Immature natural killer cell (primary cell): ENCODE data around the gene PPDPF. TPM values are rescaled to one million over a fixed set of nuclear protein-coding genes. Genes with fewer than 3 reads are reported as not detected.
A peak's percentile ranks its signal among the peaks of the same experiment; 100 is the strongest.

Experiments used
- DNase-seq, 3 donors: peaks; one replicate each; pipeline ENCODE4 v3.0.0; 2022; ENCODE audit warnings: mixed read lengths in 1 of 3
- H3K27ac Mint-ChIP-seq, 6 donors: one replicate each; pipeline ENCODE4 v1.8.0; 2020; ENCODE audit warnings: mixed read lengths in 6 of 6, mild to moderate bottlenecking in 5 of 6, inconsistent platforms in 4 of 6, moderate library complexity in 3 of 6
- H3K27me3 Mint-ChIP-seq, 3 donors: one replicate each; pipeline ENCODE4 v1.8.0; 2020 to 2021; ENCODE audit warnings: low read depth in 3 of 3, mild to moderate bottlenecking in 3 of 3, mixed read lengths in 3 of 3, moderate library complexity in 3 of 3, inconsistent platforms in 1 of 3
- H3K36me3 Mint-ChIP-seq, 3 donors: one replicate each; pipeline ENCODE4 v1.8.0; 2020; ENCODE audit warnings: mixed read lengths in 3 of 3, inconsistent platforms in 2 of 3, mild to moderate bottlenecking in 2 of 3
- H3K4me1 Mint-ChIP-seq, 2 donors: one replicate each; pipeline ENCODE4 v1.8.0; 2020; ENCODE audit warnings: inconsistent platforms in 2 of 2, mild to moderate bottlenecking in 2 of 2, mixed read lengths in 2 of 2, moderate library complexity in 1 of 2
- H3K4me3 Mint-ChIP-seq, 5 donors: one replicate each; pipeline ENCODE4 v1.8.0; 2020; ENCODE audit warnings: mild to moderate bottlenecking in 5 of 5, mixed read lengths in 5 of 5, inconsistent platforms in 3 of 5, moderate library complexity in 3 of 5
- H3K9me3 Mint-ChIP-seq, 6 donors: one replicate each; pipeline ENCODE4 v1.8.0; 2020; ENCODE audit warnings: mild to moderate bottlenecking in 6 of 6, mixed read lengths in 6 of 6, inconsistent platforms in 4 of 6, moderate library complexity in 3 of 6
- polyA plus RNA-seq, 3 donors: library from polyadenylated mRNA; unstranded; fragments of 300-500 nt; fragmentation: Illumina TruSeq; gene quantifications; one replicate each; pipeline ENCODE4 v1.2.3, GENCODE V29; 2021

PPDPF gene
- polyA plus RNA-seq, 3 donors from 2014 or later, result 14.9 to 84.3 (median 41.9) TPM

- Mint-ChIP-seq H3K36me3 (no peaks in the 10 kb centered on the region), H3K4me3 (no peak overlapping the region), H3K27ac (no peak overlapping the region), H3K4me1 (no peaks in the 10 kb centered on the region), H3K9me3 (peaks cover 0 to 2% (median 0%) of the 10 kb centered on the region in 6 donors), H3K27me3 (peaks cover 3 to 7% (median 6%) of the 10 kb centered on the region in 3 donors)
- no peak for DNase-seq
Observed at GRCh38 chr20:63481503-63481902, 39.1 kb upstream of the PPDPF start.

DNA sequence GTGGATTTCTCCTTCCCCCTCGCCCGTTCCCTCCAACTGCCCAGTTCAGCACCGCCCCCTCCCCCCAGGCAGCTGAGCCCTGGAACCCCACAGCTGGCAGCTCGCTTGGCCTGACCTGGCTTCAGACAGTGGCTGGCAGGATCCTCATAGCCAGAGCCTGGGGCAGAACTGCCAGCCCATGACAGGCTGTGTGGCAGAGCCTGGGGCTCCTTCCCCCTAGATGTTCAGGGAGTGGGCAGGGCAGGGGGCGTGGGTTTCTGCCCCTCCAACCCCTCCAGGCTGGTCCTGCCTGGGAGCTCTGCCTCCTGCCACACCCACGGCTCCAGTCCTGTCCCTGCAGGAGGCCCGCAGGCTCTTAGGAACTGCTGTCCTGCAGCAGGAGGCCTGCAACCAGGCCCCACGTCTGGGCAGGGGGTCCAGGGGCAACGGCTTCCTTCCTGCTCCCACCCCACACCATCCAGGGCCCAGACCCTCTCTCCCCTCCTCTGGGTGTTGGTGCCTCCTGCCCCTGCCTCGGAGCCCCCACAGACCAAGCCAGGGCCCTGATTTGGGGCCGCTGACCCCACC lies 38.5 kb upstream of the PPDPF start:
- Mint-ChIP-seq H3K4me3 (no peak overlapping the region), H3K27me3 (peaks cover 1 to 7% (median 2%) of the 10 kb centered on the region in 3 donors), H3K4me1 (no peaks in the 10 kb centered on the region), H3K9me3 (peaks cover 0 to 2% (median 0%) of the 10 kb centered on the region in 6 donors), H3K36me3 (no peaks in the 10 kb centered on the region), H3K27ac (no peak overlapping the region)
- no peak for DNase-seq

- H3K27me3 Mint-ChIP-seq, result peaks cover 0 to 7% (median 2%) of the 10 kb centered on the region in 3 donors
- peaks cover 0 to 2% (median 0%) of the 10 kb centered on the region in 6 donors for H3K9me3 Mint-ChIP-seq
- no peak overlapping the region for H3K27ac Mint-ChIP-seq
- no peak overlapping the region for H3K4me3 Mint-ChIP-seq
- H3K4me1 Mint-ChIP-seq, result no peaks in the 10 kb centered on the region
- no peaks in the 10 kb centered on the region for H3K36me3 Mint-ChIP-seq
- DNase-seq, result no peak
Observed at GRCh38 chr20:63483834-63484233, 36.7 kb upstream of the PPDPF start.

GRCh38 chr20:63484236-63484635 lies 36.3 kb upstream of the PPDPF start:
- no peaks in the 10 kb centered on the region for H3K36me3 Mint-ChIP-seq
- H3K27me3 Mint-ChIP-seq, result peaks cover 0 to 7% (median 2%) of the 10 kb centered on the region in 3 donors
- no peak overlapping the region for H3K4me3 Mint-ChIP-seq
- H3K4me1 Mint-ChIP-seq, result no peaks in the 10 kb centered on the region
- peaks cover 0 to 2% (median 0%) of the 10 kb centered on the region in 6 donors for H3K9me3 Mint-ChIP-seq
- no peak for DNase-seq
- no peak overlapping the region for H3K27ac Mint-ChIP-seq

DNA sequence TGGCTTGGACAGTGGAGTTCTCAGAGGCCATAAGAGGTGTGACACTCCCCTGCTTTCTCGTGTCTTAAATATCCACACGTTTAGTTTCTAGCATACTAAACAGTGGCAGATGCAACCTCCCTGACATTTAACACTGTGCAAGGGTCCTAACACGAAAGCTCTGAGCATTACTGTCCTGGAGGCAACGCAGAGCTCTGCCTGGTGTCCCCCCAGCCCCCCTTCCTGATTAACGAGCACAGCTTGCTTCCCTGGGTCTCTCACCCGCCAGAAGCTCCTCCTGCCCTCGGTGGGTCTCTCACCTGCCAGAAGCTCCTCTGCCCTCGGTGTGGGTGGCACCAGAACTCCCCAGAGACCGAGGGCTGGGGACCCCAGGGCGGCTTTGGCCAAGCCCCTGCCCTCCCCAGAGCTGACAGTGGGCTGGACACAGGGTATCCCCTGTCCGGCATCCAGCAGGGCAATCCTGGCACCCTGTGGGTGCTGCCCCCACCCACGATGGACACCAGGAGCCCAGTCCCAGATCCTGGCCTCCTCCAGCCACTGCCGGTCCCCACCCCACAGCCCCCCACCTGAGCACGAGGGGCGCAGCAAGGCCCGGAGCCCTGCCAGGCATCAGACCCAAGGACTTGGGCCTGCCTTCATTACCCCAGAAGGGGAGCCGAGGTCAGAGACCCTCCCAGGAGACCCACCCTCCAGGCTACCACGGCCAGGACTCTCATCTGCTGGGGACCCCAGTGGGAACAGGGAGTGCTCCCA lies 35.7 kb upstream of the PPDPF start:
- Mint-ChIP-seq H3K4me3 (no peak overlapping the region), H3K4me1 (no peaks in the 10 kb centered on the region), H3K36me3 (no peaks in the 10 kb centered on the region), H3K9me3 (peaks cover 0 to 2% (median 0%) of the 10 kb centered on the region in 6 donors), H3K27ac (no peak overlapping the region), H3K27me3 (peaks cover 2 to 5% (median 2%) of the 10 kb centered on the region in 3 donors)
- no peak for DNase-seq

DNA sequence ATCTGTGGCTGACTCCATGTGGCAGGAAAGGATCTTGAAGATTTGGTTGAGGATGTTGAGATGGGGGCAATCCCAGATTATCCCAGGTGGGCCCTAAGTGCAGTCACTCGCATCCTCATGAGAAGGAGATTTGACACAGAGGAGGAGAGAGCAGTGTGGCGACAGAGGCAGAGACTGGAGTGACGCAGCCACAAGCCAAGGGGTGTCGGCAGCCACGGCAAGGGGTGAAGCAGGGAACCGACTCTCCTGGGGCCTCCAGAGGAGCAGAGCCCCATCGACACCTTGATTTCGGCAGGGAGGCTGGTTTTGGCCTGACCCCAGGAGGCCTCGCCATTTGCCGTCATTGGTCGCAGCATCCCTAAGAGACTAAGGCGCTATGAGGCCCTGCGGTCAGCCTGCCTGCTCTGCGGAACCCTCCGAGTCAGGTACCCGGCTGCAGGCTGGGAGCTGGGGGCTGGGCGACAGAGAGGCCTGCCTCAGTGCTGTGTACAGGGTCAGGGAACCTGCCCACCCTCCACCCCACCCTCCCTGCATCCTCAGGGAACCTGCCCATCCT lies 34.2 kb upstream of the PPDPF start:
- H3K36me3 Mint-ChIP-seq, result no peaks in the 10 kb centered on the region
- H3K4me3 Mint-ChIP-seq, result no peak overlapping the region
- H3K27ac Mint-ChIP-seq, result no peak overlapping the region
- peaks cover 0 to 4% (median 4%) of the 10 kb centered on the region in 3 donors for H3K27me3 Mint-ChIP-seq
- DNase-seq, result no peak
- no peaks in the 10 kb centered on the region for H3K4me1 Mint-ChIP-seq
- H3K9me3 Mint-ChIP-seq, result peaks cover 0 to 1% (median 0%) of the 10 kb centered on the region in 6 donors

DNA sequence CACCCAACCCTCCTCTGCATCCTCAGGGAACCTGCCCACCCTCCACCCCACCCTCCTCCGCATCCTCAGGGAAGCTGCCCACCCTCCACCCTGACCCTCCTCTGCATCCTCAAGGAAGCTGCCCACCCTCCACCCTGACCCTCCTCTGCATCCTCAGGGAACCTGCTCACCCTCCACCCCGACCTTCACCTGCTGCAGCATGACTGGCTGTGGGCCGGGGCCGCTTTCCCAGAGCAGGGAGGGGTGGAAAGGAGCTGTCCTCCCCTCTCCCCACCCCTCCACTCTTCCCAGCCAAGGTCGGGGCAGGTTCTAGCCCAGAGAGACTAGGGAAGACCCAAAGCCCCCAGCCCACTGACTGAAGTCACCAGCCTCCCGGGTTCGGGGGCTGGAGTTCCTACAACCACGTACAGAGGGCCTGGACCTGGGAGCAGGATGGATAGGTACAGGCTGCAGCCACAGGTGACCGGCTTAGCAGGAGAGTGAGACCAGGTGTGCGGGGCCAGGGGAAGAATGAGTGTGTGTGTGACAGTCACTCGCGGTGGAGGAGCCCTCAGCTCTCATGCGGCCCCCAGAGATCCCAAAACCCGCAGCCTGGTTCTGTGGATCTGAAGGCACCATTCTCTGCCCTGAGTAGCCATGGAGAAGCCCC lies 33.3 kb upstream of the PPDPF start:
- no peak overlapping the region for H3K27ac Mint-ChIP-seq
- peaks cover 0 to 1% (median 0%) of the 10 kb centered on the region in 6 donors for H3K9me3 Mint-ChIP-seq
- H3K4me1 Mint-ChIP-seq, result no peaks in the 10 kb centered on the region
- no peaks in the 10 kb centered on the region for H3K36me3 Mint-ChIP-seq
- H3K27me3 Mint-ChIP-seq, result peaks cover under 1 to 7% (median 4%) of the 10 kb centered on the region in 3 donors
- no peak for DNase-seq
- H3K4me3 Mint-ChIP-seq, result no peak overlapping the region

DNA sequence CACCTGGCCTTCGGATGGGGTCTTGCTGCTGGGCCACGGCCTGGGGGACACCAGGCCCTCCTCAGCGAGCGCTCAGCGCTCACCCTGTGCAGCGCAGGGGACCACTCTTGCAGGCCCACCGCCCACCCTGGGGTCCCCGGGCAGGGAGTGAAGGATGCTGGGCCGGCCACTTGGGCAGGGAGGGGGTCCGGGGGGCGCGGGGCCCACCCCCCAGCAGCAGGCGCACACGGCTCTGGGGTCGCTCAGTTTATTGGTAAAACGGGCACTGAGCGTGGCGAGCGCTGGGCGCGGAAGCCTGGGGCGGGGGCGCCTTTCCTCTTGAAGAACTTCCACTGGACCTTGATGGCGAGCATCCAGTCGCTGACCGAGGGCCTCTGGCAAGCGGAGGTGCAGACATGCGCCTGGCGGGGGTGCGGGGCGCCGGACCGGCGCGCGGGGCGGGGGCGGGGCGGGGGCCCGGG lies 32.8 kb upstream of the PPDPF start:
- no peaks in the 10 kb centered on the region for H3K36me3 Mint-ChIP-seq
- DNase-seq, result no peak
- H3K4me3 Mint-ChIP-seq, result no peak overlapping the region
- H3K9me3 Mint-ChIP-seq, result peaks cover 0 to 1% (median 0%) of the 10 kb centered on the region in 6 donors
- no peak overlapping the region for H3K27ac Mint-ChIP-seq
- peaks cover 2 to 7% (median 4%) of the 10 kb centered on the region in 3 donors for H3K27me3 Mint-ChIP-seq
- no peaks in the 10 kb centered on the region for H3K4me1 Mint-ChIP-seq

- no peak overlapping the region for H3K27ac Mint-ChIP-seq
- H3K9me3 Mint-ChIP-seq, result no peaks in the 10 kb centered on the region
- H3K36me3 Mint-ChIP-seq, result no peaks in the 10 kb centered on the region
- no peaks in the 10 kb centered on the region for H3K4me1 Mint-ChIP-seq
- H3K4me3 Mint-ChIP-seq, result no peak overlapping the region
- H3K27me3 Mint-ChIP-seq, result peaks cover 2 to 7% (median 4%) of the 10 kb centered on the region in 3 donors
- DNase-seq, result no peak
Observed at GRCh38 chr20:63488315-63489251, 32.0 kb upstream of the PPDPF start.

- Mint-ChIP-seq H3K27me3 (peaks cover under 1 to 7% (median 2%) of the 10 kb centered on the region in 3 donors), H3K9me3 (no peaks in the 10 kb centered on the region), H3K36me3 (no peaks in the 10 kb centered on the region), H3K27ac (no peak overlapping the region), H3K4me3 (no peak overlapping the region), H3K4me1 (no peaks in the 10 kb centered on the region)
- DNase-seq, result no peak
Observed at GRCh38 chr20:63490416-63490815, 30.1 kb upstream of the PPDPF start.

GRCh38 chr20:63491078-63491477 lies 29.5 kb upstream of the PPDPF start:
- Mint-ChIP-seq H3K9me3 (no peaks in the 10 kb centered on the region), H3K27me3 (peaks cover 2 to 7% (median 2%) of the 10 kb centered on the region in 3 donors), H3K36me3 (no peaks in the 10 kb centered on the region), H3K4me3 (no peak overlapping the region), H3K4me1 (peaks cover 0 to under 1% of the 10 kb centered on the region in 2 donors), H3K27ac (no peak overlapping the region)
- no peak for DNase-seq

DNA sequence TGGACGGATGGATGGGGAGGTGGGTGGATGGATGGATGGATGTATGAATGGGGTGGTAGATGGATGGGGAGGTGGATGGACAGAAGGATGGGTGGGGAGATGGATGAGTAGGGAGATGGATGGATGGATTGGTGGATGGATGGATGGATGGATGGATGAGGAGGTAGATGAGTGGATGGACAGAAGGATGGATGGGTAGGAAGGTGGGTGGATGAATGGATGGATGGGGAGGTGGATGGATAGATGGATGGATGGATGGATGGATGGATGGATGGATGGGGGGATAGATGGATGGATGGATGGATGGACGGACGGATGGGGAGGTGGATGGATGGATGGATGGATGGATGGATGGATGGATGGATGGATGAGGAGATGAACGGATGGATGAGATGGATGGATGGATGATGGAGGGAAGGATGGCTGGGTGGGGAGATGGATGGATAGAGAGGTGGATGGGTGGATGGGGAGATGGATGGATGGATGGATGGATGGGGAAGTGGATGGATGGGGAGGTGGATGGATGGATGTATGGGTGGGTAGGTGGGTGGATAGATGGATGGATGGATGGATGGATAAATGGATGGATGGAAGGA lies 28.8 kb upstream of the PPDPF start:
- no peak overlapping the region for H3K4me3 Mint-ChIP-seq
- H3K36me3 Mint-ChIP-seq, result no peaks in the 10 kb centered on the region
- no peaks in the 10 kb centered on the region for H3K9me3 Mint-ChIP-seq
- H3K27ac Mint-ChIP-seq, result no peak overlapping the region
- no peak for DNase-seq
- peaks cover 2 to 13% (median 3%) of the 10 kb centered on the region in 3 donors for H3K27me3 Mint-ChIP-seq
- H3K4me1 Mint-ChIP-seq, result peaks cover 0 to 2% of the 10 kb centered on the region in 2 donors

DNA sequence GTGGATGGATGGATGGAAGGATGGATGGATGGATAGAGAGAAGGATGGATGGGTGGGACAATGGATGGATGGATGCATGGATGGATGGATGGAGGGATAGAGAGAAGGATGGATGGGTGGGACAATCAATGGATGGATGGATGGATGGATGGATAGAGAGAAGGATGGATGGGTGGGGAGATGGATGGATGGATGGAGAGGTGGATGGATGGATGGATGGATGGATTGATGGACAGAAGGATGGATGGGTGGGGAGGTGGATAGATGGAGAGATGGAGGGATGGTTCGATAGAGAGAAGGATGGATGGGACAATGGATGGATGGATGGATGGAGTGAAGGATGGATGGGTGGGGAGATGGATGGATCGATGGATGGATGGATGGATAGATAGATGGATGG lies 28.0 kb upstream of the PPDPF start:
- H3K27me3 Mint-ChIP-seq, result peaks cover 5 to 13% (median 5%) of the 10 kb centered on the region in 3 donors
- no peak for DNase-seq
- peak overlapping the region in 1 of 6 donors; percentile 75 for H3K27ac Mint-ChIP-seq
- no peaks in the 10 kb centered on the region for H3K36me3 Mint-ChIP-seq
- no peak overlapping the region for H3K4me3 Mint-ChIP-seq
- no peaks in the 10 kb centered on the region for H3K9me3 Mint-ChIP-seq
- H3K4me1 Mint-ChIP-seq, result peaks cover 0 to 2% of the 10 kb centered on the region in 2 donors
